GM12875 (cell line): Measurements from ENCODE around the gene TMEM233.

Source experiments
- H3K4me3 ChIP-seq: one replicate; pipeline ENCODE4 v1.5.1; 2011; ENCODE audit warnings: low read depth, low read length, control low read depth
- CTCF ChIP-seq: IDR thresholded peaks from 2 replicates; pipeline ENCODE4 v1.5.1; 2011; ENCODE audit warnings: low read depth, mild to moderate bottlenecking, control low read depth, inconsistent platforms, low read length, moderate library complexity, borderline replicate concordance; ENCODE audit not compliant: insufficient read depth

The TMEM233 gene

GRCh38 chr12:119686355-119686754 is 92.8 kb downstream of the TMEM233 start:
- no peak for TF ChIP-seq CTCF
- H3K4me3 ChIP-seq = no peak overlapping the region

DNA sequence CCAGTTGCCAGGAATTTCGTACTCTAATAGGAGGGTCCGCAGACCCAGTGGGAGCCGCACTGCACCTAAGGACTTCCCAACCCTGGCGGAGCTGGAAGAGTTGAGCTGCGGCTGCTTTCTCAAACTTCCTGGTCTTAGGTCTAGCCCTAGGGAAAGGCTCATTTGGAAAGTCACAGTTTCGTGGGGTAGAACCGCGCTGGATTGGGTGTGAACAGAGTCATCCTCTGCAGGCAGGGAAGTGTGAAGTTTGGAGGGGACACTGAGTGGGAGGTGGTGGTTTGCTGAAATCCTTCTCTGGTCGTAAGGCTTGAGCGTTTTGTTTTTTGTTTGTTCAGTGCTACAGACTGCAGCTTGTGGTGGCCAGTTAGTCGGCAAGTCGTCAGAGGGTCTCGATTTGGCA is 93.2 kb downstream of the TMEM233 start:
- H3K4me3 ChIP-seq = no peak overlapping the region
- no peak for TF ChIP-seq CTCF

DNA sequence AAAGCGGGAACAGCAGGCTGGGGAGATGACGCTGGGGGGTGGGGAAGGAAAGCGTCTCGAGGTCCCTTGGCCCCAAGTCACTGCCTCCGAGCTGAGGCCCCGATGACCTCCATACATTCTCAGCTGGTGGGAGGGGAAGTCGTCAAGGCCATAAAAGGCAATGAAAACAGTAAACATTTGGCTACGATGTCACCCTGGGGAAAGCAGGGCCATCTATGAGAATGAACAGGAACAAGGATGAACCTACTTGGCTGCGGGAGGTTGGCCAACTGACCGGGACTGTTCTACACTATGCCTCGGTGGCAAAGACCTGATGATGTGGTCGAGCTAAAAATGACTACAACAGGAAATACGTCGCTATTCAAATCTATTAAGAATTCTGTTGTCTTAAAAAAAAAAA is 93.8 kb downstream of the TMEM233 start:
- TF ChIP-seq CTCF = no peak
- no peak overlapping the region for H3K4me3 ChIP-seq

DNA sequence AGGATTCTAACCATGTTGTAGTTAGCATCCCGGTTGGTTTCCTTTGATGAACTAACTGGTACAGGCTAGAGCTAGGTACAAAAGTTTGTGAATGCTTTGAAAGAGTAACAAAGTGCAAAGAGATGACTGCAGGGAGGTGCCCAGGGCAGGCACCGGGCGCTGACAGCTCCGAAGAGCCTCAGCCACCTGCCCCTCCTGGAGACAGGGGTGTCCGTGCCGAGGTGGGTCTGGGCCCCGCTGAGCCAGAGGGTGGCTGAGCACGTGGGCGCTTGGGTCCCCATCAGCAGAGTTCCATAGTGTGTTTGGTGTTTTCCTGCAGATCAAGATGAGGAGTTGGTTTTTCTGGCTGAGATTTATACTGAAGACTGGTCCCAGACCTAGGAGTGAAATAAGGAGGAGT is 94.3 kb downstream of the TMEM233 start:
- no peak overlapping the region for H3K4me3 ChIP-seq
- TF ChIP-seq CTCF = no peak

- no peak for TF ChIP-seq CTCF
- no peak overlapping the region for H3K4me3 ChIP-seq
Measured at GRCh38 chr12:119689935-119690500, 96.4 kb downstream of the TMEM233 start.

DNA sequence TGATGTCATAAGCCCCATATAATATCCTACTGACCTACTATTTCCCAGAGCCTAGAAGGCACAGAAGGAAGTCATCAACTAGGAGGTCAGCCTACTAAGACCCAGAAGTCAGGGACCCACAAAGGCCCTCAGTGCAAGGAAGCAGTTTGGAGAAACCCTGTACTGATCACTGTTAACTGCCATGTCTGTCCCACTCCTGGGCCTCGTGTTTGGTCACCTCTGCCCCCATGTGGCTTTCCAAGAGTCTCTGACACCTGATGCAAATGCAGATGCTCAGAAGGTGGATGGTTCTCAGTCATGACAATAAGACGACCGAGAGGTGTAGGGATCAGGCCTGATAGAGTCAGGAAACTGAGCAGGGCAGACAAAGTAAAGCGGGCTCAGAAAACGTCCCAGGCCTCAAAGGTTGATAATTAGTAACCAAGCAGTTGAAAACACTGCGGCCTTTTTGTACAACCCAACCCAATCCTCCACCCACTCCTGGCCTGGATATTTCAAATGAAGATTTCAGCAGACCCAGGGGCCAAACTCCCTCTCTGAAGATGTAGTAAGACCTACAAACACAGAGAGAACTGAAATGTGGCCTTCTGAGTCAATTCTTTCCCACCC is 97.7 kb downstream of the TMEM233 start:
- H3K4me3 ChIP-seq = no peak overlapping the region
- TF ChIP-seq CTCF = no peak

- TF ChIP-seq CTCF = no peak
- no peak overlapping the region for H3K4me3 ChIP-seq
Measured at GRCh38 chr12:119692410-119692809, 98.8 kb downstream of the TMEM233 start.
